Limb (tissue), 2 donors: ENCODE data around the gene CCNL2.
"Not testable (repeated sequence)": the region's sequence is repeated elsewhere in the genome, so short reads cannot be mapped to it uniquely, and the experiment has no call there.

Experiments
- DNase-seq, 2 donors: peaks; one replicate each; pipeline ENCODE4 v3.0.0-alpha.2; 2016; ENCODE audit errors: extremely low spot score in 2 of 2

The CCNL2 gene

GRCh38 chr1:1373815-1374588, 25.1 kb downstream of the CCNL2 start:
- DNase-seq = no peak

GRCh38 chr1:1373051-1373814, 25.9 kb downstream of the CCNL2 start:
- no peak for DNase-seq

GRCh38 chr1:1371746-1372711, 27.1 kb downstream of the CCNL2 start:
- DNase-seq = peak in 1 of 2 donors; percentile 86

GRCh38 chr1:1371364-1371745, 27.8 kb downstream of the CCNL2 start:
- no peak for DNase-seq

GRCh38 chr1:1370771-1371300, 28.3 kb downstream of the CCNL2 start:
- no peak for DNase-seq

GRCh38 chr1:1370094-1370493, 29.0 kb downstream of the CCNL2 start:
- not testable (repeated sequence) for DNase-seq

GRCh38 chr1:1367315-1367714, 31.8 kb downstream of the CCNL2 start:
- no peak for DNase-seq

- no peak for DNase-seq
These were observed 32.5 kb downstream of the CCNL2 start for GRCh38 chr1:1366699-1367066.

GRCh38 chr1:1365875-1366698, 33.0 kb downstream of the CCNL2 start:
- DNase-seq = no peak

GRCh38 chr1:1364266-1364665, 34.9 kb downstream of the CCNL2 start:
- no peak for DNase-seq

- DNase-seq = peak in 1 of 2 donors; percentile 60
These were observed 37.1 kb downstream of the CCNL2 start for GRCh38 chr1:1361982-1362423.

GRCh38 chr1:1361233-1361981, 37.7 kb downstream of the CCNL2 start:
- DNase-seq = peak in 1 of 2 donors; percentile 32

GRCh38 chr1:1360506-1361169, 38.5 kb downstream of the CCNL2 start:
- peak in 1 of 2 donors; percentile 51 for DNase-seq

GRCh38 chr1:1359664-1360468, 39.3 kb downstream of the CCNL2 start:
- DNase-seq = peak; percentile 59 to 76

- no peak for DNase-seq
These were observed 39.8 kb downstream of the CCNL2 start for GRCh38 chr1:1359308-1359663.

- DNase-seq = peak; percentile 82 to 88
These were observed 40.5 kb downstream of the CCNL2 start, which contains the start of gene MXRA8 for GRCh38 chr1:1358433-1359271. Gene MXRA8, minus strand, starts transcription at chr1:1358555. Its CDS starts 51 bp downstream, at chr1:1358504.

GRCh38 chr1:1357871-1358432, 41.2 kb downstream of the CCNL2 start:
- no peak for DNase-seq
